Measurements from ENCODE around the gene OSM. TPM values are rescaled to one million over a fixed set of nuclear protein-coding genes. Genes with fewer than 3 reads are reported as not detected.

The OSM gene
- total RNA-seq, 4 donors from 2014 or later: 0.76 to 8.8 (median 0.76) TPM; not detected in 1

DNA sequence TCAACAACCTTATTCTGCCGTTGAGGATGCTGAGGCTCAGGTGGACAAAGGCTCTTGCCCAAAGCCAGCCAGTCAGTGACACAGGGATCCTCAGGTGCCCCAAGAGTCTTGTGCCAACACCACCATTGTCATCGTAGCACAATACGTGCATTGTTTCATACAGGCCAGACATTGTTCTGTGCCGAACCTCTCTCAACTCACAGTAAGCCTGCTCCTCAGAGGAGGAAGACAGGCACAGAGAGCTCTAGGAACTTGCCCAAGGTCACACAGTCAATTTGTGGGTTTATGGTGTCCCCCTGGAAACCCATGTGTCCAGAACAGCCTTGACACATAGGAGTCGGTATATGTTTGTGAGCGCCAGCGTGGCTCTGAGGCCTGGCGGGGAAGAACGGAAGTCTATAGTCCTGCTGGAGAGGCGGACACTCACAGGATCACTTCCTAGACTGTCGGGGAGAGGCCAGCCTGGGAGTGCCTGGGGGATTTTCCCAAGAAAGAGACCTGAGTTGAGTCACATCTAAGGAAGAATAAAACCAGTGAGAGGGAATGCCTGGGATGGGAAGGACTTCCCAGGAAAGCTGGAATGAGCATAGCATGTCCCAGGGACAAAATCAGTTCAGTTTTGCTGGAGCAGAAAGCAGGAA lies 40.3 kb downstream of the OSM start:
- Histone ChIP-seq H3K36me3 (no peaks in the 10 kb centered on the region), H3K4me1 (no peaks in the 10 kb centered on the region), H3K27me3 (no peaks in the 10 kb centered on the region), H3K4me3 (no peak overlapping the region), H3K9me3 (no peaks in the 10 kb centered on the region), H3K27ac (no peak overlapping the region)
- no peak for DNase-seq
- intact Hi-C loops (cut with DNase I; ENCODE audit: low total_unique reads): no loop called here
- TF ChIP-seq, protein P1, sequence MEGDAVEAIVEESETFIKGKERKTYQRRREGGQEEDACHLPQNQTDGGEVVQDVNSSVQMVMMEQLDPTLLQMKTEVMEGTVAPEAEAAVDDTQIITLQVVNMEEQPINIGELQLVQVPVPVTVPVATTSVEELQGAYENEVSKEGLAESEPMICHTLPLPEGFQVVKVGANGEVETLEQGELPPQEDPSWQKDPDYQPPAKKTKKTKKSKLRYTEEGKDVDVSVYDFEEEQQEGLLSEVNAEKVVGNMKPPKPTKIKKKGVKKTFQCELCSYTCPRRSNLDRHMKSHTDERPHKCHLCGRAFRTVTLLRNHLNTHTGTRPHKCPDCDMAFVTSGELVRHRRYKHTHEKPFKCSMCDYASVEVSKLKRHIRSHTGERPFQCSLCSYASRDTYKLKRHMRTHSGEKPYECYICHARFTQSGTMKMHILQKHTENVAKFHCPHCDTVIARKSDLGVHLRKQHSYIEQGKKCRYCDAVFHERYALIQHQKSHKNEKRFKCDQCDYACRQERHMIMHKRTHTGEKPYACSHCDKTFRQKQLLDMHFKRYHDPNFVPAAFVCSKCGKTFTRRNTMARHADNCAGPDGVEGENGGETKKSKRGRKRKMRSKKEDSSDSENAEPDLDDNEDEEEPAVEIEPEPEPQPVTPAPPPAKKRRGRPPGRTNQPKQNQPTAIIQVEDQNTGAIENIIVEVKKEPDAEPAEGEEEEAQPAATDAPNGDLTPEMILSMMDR (IDR thresholded peaks at IDR 0.05): no peak
- no peak for TF ChIP-seq POLR2A (IDR thresholded peaks at IDR 0.05)

DNA sequence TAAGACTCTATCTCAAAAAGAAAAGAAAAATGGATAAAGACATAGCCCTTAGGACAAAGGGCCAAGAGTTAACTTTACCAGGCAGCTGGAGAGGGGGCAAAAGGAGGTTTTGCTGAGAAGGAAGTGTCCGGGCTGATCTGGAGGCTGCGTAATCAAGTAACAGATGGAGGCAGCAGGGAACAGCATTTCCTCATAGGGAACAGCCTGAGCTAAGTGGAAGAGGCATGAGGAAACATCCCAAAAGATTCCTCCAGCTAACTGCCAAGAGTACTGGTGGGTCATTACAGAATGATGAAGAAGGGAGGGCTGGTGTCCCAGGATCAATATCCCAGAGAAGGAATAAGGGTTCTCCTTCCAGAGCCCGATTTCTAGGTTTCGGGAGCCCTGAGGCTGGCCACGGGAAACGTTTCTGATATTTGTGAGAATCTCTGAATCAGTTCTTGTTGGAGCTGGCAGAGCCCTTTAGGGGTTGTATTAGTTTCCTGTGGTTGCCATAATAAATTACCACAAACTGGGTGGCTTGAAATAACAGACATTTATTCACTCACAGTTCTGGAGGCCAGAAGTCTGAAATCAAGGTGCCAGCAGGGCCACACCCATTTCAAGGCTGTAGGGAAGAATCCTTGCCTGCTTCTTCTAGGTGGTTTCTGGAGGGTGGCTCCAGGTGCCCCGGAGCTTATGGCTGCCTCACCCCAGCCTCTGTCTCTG lies 41.3 kb downstream of the OSM start:
- no peak overlapping the region for H3K27ac ChIP-seq
- intact Hi-C loops (cut with DNase I; ENCODE audit: low total_unique reads): no loop called here
- TF ChIP-seq, protein P1 (IDR thresholded peaks at IDR 0.05): no peak
- no peak for TF ChIP-seq POLR2A (IDR thresholded peaks at IDR 0.05)

DNA sequence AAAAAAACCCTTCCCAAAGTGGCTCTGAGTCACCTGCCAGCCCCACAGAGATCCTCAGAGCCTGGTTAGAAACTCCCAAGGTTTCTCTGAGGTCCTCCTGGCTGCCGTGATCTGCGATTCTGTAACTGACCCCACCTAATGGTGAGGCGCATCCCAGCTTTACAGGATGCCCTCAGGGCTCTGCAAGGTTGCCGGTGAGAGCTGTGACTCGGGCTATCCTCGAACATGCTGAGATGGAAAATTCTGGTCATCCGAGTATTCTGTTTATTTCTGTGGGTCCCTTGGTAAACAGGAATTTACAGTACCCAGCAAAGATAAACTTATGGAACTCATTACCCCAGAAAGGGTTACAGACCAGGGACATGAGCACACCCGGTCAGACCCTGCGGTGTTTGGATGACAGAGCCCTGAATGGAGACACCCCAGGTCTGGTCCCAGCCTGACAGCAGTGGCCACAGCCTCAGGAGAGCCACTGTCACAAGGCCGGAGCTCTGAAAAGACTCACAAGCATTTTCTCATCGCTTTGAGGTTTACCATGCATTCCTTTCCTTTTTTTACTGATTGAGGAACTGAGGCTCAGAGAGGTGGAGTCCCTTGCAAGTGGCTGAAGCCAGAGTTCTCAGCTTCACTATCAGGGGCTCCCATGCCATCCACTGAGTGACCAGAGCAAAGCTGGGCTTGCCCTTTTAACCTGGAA lies 42.3 kb downstream of the OSM start:
- Histone ChIP-seq H3K4me3 (no peak overlapping the region), H3K27me3 (no peaks in the 10 kb centered on the region), H3K27ac (no peak overlapping the region), H3K4me1 (no peaks in the 10 kb centered on the region), H3K9me3 (no peaks in the 10 kb centered on the region), H3K36me3 (no peaks in the 10 kb centered on the region)
- intact Hi-C loops (cut with DNase I; ENCODE audit: low total_unique reads): no loop called here
- TF ChIP-seq POLR2A (IDR thresholded peaks at IDR 0.05): no peak
- TF ChIP-seq, protein P1 (IDR thresholded peaks at IDR 0.05): no peak
- DNase-seq: no peak

More for the DNA sequence above, 41.3 kb downstream of the OSM start:
- no peaks in the 10 kb centered on the region for H3K4me1 ChIP-seq
- H3K4me3 ChIP-seq: no peak overlapping the region
- DNase-seq: no peak
- H3K27me3 ChIP-seq: no peaks in the 10 kb centered on the region
- no peaks in the 10 kb centered on the region for H3K36me3 ChIP-seq
- H3K9me3 ChIP-seq: no peaks in the 10 kb centered on the region

DNA sequence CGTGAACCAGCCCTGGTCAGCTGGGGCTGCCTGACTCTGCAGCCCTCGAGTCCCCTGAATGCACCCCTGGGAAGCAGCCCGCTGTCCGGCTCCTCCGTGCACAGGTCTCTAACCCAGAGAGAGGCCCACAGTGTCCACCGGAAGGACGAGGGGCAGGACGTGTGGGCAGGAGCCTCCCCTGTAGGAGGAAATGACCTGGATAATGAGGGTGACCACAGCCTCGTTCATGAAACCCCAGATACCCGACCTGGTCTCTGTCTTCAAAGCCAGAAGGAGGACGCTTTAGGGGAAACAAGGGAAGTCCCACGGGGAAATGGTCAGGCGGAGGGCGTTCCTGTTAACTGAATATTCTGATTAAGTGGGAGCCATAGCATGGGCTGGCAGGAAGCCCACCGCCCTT lies 43.3 kb downstream of the OSM start:
- Histone ChIP-seq H3K9me3 (no peaks in the 10 kb centered on the region), H3K27ac (no peak overlapping the region), H3K27me3 (no peaks in the 10 kb centered on the region), H3K4me3 (no peak overlapping the region), H3K36me3 (no peaks in the 10 kb centered on the region), H3K4me1 (no peaks in the 10 kb centered on the region)
- TF ChIP-seq, protein P1 (IDR thresholded peaks at IDR 0.05): no peak
- no peak for TF ChIP-seq POLR2A (IDR thresholded peaks at IDR 0.05)
- DNase-seq: no peak
- intact Hi-C loops (cut with DNase I; ENCODE audit: low total_unique reads): no loop called here

DNA sequence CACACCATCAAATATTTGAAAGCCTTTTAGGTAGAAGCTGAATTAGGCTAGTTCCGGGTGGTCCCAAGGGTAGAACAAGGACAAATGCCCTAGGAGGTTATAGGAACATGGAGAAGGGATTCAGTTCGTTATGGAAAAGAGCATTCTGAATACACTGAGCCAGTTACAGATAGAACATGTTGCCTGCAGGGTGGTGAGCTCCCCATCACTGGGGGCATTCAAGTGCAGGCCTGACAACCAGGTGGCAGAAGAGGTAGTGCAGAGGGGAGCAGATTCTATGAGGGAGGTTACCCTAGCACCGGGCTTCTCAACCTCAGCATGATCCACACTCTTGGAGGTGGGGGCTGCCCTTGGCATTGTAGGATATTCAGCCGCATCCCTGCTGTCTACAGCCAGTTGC lies 44.3 kb downstream of the OSM start:
- Histone ChIP-seq H3K27ac (no peak overlapping the region), H3K36me3 (no peaks in the 10 kb centered on the region), H3K4me3 (no peak overlapping the region), H3K9me3 (no peaks in the 10 kb centered on the region), H3K4me1 (no peaks in the 10 kb centered on the region), H3K27me3 (no peaks in the 10 kb centered on the region)
- DNase-seq: no peak
- intact Hi-C loops (cut with DNase I; ENCODE audit: low total_unique reads): no loop called here
- TF ChIP-seq POLR2A (IDR thresholded peaks at IDR 0.05): no peak
